Smooth muscle cell of the brain vasculature (primary cell): ENCODE results near the gene HIVEP3.

ENCODE experiments used
- DNase-seq: peaks from one replicate; pipeline ENCODE4 v3.0.0-alpha.2; 2012; ENCODE audit warnings: low read depth, low spot score

The HIVEP3 gene

DNA sequence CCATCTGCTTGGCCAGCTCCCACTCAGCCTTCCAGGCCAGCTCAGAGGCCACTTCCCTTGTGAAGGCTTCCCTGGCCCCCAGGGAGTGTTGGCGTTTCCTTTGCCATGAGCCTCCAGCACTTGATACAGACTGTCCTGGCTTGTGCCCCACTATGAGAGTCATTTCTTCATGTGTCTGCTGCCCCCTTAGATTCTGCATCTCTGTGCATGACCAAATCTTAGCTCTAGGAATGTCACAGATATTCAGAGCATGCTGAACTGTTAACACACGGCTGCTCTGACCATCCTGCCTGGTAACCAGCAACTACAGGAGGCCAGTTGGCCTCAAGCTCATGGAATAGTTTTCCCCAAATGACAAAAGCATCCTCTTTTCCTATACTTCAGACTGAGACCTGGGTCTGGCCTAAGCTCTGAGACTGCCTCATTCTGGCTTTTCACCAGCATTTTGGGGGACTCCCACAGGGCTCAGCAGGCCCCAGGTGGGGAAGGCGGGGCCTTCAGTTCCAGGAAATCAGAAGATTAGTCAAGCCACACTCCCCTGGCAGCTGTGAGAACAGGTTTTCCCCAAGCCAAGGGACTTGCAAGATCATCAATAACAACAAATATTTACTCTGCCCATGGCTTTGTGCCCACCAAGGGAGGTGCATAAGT, 251.6 kb downstream of the HIVEP3 start:
- DNase-seq = no peak

DNA sequence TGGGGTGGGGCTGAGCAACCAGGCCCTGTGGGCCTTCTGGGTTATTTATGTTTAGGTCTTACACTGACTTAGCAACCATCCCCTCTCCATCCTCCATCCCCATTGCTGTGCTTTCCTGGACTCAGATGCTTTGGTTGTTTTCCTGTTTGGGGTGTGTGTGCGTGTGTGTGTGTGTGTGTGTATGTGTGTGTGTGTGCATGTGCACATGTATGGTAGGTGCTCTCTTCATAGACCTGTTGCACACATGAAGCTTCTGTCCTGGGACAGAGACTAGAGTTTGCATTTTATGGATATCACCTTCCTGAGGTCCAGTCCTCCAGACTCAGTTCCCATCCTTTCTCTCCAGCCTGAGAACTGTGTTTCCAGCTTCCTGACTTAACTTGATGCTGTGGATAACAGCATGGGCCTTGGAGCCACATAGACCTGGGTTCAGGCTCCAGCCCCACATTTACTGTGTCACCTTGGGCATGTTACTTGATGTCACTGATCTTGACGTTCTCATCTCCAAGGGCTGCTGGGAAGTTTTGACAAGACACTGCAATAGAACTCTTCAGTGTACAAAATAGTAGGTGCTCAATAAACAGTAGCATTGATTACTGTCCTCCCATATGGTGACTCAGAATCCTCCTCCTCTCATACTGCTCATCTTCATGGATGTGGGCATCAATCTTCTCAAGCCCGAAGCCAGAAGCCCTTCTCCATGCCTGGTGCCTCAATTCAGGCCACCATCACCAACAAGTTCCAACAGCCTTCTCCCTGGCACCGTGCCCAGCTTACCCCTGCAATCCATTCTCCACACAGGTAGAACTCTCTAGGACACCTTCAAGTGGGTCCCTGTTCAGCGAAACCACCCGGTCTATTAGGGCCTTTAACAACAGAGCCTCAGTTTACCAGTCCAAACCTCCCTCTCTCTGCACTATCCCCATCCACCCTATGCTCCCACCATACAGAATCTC, 252.5 kb downstream of the HIVEP3 start:
- DNase-seq = no peak

DNA sequence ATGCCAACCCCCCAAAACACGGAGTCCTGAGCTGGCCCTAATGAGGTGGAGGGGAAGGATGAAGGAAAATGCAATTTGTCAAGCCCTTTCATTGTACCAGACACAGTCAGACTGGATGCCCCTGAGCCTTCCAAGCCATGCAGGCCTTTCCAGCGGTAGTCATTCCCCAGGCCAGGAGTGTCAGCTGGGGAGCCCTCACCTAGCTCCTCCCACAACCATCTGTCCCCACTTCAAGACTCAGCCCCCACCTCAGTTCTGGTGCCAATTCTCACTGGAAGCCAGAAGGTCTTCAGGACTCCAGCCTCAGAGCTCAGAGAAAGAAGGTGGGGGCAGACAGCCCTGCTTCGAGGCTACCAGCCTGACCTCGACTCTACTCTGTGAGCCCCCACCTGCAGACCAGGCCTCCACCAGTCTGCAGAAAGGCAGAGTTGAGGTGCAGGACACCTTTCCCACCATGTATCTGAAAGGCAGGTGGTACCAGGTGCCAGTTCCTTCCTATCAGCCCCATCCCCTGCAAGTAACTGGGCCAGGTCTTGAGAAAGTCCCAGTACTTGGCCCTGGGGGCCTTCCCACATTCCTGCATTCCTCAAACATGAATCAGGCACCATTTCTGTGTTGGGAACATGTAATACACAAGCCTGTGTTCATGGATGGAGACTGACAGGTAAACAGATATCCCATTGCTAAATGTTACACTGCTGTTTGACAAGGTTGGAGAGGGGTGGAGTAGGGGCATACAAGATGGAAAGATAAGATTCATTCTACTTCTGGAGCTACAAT, 253.7 kb downstream of the HIVEP3 start:
- DNase-seq = no peak

DNA sequence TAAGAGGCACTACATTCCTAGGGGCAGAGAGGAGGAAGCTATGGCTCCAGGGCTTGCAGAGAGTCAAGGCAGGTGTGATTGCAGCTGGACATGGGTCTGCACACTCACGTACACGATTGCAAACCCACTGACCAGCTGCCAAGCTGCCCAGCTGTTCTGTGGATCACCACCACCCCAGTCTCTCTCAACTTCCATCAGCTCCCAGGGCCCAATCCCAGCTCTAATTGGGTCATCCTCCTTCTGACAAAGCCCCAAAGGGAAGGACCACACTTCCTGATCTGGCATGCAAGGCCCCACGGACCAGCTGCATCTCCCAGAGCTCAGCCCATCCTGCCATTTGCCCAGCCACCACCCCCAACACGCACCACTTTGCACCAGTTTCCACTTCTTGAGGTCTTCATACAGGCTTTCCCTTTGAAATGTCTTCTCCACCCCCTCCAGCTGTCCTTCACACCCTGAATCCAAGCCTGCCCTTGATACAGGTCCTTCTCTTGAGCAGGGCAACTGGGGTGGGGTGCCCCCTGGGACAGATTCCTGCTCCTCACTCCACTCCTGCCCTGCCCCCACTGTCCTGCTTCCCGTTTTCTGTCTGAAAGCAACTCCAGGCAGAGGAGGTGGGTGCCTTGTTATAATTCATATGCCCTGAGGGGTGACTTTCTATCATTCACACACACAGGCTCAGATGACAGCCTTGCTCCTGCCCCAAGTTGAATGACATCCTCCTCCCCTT, 254.9 kb downstream of the HIVEP3 start:
- no peak for DNase-seq

DNA sequence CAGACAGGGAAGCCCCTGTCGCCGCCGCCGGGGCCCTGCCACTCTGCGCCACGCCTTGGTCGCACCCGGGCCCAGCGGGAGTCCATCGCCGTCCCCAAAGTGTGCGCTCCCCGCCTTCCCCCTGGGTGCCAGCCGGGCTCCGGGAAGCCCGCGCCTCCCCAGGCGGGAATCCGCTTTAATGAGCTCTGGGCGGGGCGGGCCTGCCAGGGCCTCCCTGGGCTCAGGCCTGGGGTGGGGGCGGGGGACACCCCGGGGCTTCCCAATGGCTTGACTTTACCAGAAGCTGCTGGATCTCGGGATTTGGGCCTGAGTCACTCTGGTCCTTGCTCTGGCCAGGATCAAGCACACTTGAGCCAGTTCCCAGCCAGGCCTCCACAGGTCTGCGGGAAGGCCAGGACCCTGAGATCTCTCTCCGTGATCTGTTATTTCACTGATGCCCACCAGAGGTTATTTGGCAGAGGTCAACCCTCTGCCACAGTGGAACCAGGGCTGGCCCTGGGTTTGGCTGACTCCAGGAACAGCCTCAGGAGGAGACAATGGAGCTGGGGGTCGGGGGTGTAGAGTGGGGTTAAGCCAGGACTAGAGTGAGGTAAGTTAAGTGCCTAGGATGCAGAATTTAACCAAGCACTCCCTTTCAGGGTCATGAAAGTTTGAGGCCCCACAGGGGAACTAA, 255.8 kb downstream of the HIVEP3 start:
- DNase-seq = no peak

DNA sequence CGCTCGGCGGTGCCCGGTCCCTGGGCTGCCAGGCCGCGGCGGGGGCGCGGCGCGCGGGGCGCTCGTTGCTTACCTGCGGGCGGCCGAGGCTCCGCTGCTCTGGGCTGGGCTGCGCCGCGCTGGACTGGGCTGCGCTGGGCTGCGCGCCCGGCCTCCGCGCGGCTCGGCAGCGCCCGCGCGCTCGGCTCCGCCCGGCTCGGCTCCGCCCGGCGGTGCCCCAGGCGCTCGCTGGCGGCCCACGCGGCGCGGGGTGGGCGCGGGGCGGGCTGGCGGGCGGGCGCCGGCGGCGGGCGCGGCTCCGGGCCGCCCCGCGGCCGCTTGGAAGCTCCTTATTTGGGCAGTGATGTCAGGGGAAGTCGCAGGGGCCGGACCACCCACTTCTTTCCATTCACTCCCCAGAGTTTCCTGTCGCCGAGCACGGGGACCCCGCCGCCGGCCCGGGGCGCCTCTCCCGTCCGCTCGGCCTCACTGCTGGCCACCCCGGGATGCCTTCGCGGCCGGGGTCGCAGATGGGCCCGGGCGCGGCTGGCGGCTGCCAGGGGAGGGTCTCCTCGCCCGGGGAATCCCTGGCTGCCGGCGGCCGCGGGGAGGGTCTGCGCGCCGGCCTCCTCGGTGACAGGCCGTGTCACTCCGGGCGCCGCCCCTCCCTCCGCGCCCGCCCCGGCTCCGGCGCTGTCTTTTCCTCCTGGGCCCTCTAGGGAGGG, 256.5 kb downstream of the HIVEP3 start:
- no peak for DNase-seq

DNA sequence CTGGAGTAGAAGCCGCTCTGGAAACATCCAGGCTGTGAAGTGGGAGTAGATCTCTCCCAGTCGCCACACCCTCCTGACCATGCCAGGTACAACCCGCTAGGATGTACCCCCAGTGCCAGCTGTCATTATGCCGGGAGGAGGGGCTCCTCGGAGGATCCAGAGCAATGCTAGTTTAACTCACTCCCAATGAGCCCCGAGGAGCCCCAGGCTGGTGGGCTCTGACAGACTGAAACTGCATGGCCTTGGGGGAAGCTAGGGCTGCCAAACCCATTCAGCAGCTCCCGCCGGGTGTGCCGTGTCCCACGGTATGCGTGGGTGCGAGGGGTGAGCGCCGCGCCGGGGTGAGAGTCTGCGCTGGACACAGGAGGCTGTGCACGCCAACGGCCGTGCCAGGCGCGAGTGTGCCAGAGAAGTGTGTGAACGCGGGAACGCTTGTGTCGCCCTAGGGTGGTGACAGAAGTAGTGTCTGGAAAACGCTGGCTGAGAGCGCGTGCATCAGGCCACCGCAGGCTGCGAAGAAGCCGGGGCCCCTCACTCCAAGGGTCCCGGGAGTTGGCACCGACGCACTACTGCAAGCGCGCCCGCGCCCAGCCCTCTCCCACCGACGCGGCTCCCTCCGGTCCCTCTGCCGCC, 257.2 kb downstream of the HIVEP3 start:
- DNase-seq = no peak

DNA sequence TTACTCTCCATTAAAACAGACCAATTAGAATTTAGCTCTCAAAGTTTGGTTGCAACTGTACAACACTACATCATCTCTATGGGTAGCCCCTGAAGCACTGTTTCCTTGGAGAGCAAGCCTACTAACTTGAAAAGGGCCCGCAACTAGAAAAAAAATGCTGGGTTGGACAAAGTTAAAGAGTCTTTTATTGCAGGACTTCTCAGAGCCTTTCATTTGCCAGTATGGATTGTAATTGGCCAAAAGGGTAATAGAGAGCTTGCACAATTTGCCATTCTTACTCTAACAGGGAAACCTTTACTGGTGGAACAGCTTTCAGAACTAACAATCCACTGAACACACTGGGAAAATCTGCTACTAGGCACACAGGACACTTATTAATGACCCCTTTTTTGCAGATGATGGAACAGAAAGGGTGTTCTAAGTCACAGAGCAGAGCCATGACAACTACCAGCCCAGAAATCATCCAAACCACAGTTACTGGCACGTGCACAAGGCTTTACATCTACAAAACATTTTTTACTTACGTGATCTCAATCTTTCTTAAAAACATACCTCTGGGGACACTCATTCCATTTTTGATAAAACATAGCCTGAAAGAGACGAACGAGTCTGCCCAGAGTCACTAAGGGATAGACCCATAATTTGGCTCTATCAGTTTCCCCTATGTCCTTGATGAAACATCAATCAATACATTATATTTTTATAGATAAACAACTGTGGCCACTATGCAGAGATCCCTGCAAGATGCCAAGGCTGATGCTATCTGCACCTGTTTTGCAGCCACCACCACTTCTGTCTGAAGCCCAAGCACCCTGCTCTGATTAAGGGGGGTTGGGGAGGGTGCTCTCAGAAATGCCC, 257.9 kb downstream of the HIVEP3 start:
- no peak for DNase-seq

DNA sequence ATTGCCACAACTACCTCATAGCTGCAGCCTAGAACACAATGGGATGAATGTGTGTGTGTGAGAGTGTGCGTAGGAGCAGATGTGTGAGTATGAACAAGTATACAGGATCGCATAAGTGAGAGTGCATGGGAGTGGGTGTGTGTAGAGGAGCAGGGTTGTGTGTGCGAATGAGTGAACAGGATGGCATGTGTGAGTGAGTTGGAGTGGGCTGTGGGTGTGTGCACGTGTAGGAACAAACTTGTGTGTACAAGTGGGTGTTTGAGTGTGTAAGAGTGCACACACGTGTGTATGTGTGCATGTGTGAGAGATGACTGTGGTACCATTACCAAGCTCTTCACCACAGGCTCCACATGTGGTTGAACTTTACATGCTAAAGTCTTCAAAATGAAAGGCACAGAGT, 258.8 kb downstream of the HIVEP3 start:
- DNase-seq = no peak

DNA sequence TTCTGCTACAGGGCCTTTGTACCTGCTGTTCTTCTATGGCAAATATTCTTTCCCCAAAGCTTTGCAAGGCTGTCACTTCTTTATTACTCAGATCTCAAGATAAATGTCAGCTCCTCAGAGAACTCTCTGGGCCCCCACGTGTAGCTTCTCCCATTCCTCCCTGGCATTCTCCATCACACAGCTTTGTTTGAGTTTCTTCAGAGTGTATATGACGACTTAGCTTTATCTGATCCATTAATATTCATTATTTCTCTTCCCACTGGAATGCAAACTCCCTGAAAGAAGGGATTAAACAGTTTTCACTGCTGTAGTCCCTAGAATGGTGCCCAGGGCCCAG, 259.6 kb downstream of the HIVEP3 start:
- no peak for DNase-seq

DNA sequence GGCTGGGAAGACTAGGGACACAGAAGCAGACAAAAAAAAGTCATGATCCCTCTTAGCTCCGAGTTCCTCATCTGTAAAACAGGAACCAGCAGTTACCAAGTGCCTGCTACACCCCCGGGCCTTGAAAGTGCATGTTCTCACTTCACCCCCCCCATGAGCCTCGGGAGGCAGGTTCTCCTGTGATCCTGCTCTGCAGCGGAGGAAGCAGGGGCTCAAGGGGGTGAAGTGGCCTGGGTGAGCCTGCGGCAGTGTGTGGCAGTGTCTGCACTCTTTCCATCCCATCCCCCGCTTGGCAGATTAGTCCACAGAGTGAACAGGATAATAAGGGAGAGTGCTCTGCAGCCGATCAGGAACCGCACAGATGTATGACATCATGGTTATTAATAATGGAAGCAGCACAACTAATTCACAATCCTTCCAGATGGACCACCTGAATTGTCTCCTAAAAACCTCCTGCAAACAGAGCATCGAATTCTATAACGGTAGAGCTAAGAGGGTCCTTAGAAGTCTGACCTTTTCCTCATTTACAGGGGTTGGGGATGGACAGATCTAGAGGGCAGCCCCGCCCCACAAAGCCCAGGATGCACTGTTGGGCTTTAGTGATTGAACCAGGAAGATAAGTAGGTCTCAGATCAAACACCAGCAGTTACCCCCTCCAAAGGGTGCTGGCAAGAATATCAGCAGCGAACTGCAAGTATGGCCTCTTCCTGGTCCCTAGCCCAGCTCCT, 260.1 kb downstream of the HIVEP3 start:
- no peak for DNase-seq

DNA sequence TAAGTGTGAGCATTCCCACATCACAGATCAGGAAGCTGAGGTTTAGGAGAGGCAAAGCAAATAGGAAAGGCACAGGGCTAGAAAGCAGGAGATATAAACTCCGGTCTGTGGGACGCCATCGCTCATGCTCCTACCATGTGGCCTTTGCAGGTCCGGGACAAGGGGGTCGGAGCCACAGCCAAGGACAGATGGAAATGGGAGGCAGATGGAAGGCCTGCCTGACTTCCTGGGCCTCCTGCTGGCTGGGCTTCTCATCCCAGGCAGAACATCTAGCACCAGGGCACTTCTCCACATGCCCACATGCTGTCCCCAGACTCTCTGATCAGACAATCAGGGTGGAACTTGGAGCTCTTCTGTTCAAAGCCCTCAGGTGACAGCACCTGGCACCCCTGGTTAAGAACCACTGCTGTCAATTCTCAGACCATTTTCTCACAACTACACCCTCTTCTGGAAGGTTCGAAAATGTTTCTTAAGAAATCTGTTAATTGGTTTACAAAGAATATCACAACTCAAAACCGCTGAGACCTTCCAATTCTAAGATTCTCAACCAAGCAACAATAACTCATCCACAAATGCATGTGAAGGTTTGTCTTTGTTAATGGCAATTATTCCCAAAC, 260.9 kb downstream of the HIVEP3 start:
- no peak for DNase-seq

DNA sequence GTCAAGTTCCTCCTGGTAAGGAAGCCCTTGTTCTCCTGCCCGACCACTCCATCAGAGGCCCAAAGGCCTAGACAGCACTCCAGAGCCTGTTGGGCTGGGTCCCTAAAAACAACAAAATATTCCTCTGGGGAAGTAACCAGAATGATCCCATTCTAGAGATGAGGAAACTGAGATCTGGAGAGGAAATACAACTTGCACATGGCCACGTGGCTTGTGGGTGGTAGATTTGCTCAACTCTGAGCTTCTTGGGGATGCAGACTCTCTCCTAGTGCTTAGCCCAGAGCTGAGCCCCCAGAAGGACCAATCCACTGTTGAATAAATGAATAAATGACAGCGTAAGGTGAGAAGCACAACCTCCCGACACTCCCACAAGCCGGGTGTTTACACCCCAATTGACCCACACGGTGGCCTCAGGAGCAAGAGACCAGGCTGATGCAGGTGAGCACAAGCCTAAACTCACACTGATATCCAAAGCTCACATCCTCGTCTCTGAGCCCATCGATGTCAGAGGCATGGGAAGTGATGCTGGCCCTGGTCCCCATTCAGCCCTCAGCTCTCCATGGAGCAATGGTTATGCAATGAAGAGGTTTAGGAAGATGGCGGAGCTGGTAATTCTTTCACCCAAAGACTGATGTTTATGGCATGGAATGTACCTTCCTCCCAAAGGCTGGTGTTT, 261.8 kb downstream of the HIVEP3 start:
- DNase-seq = no peak

DNA sequence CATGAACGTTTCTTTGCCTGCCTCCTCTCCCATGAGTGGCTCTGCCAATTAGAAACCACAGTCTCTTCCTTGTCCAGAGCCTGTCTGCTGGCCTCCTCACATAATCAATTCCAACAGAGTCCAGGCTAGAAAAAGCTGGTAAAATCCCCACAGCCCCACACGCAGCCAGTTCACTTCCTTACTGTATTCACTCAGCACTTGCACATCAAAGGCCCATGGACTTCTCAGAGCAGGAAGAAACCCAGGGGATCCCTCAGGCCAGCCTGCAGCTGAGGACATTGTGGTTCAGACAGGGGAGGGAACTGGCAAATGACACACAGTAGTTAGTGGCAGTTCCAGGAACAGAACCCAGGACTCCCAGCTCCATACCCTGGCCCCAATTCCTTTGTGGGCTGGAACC, 262.7 kb downstream of the HIVEP3 start:
- no peak for DNase-seq

DNA sequence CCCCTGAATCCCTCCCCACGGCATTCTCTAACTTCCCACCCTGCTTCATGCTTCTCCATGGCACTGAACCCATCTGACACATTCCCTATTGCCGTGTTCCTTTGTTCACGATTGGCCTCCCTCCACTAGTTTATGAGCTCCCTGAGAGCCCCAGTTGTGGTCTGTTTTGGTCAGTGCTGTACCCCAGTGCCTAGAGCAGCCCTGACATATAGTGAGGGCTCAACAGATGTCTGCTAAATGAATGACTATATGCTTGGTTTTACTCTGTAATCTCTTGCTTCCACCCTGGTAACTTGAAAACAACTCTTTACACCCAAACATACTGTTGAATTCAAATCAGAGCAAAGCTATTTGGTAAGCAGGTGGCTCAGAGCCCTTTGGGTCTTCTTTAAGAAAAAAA, 263.1 kb downstream of the HIVEP3 start:
- DNase-seq = no peak

DNA sequence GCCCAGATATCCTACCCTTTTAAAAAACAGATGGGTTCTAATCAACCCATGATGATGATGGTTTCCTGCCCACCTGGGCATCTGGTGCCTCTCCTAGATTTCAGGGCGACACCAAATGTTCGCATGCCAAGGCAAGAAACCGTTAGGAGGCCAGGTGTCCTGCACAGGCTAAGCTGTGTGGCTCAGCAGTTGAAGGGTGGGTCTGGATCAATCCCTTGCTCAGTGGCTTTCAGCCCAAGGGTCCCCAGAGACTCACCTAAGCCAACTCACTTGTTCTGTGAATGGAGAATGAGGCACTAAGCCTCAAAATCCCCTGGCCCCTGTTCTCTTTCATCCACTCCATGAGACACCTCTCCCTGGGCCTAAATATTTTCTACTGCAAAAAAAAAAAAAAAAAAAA, 265.1 kb downstream of the HIVEP3 start:
- DNase-seq = no peak
